Trophoblast cell (in vitro differentiated cells and primary cell): ENCODE results near the gene PTPRN2.

ENCODE experiments used
- DNase-seq, 2 donors: peaks; one replicate each; pipeline ENCODE4 v3.0.0-alpha.2; 2016
- H2AFZ ChIP-seq: 2 replicates; pipeline ENCODE4 v1.6.1; 2013; ENCODE audit warnings: low read length, moderate library complexity, mild to moderate bottlenecking; ENCODE audit not compliant: insufficient read depth, poor library complexity
- H2AK5ac ChIP-seq: 2 replicates; pipeline ENCODE4 v1.6.1; 2013; ENCODE audit warnings: mild to moderate bottlenecking, low read length
- H2BK120ac ChIP-seq: 2 replicates; pipeline ENCODE4 v1.6.1; 2013; ENCODE audit warnings: low read length, mild to moderate bottlenecking, moderate library complexity; ENCODE audit not compliant: insufficient read depth, poor library complexity
- H2BK12ac ChIP-seq: 2 replicates; pipeline ENCODE4 v1.6.1; 2013; ENCODE audit warnings: mild to moderate bottlenecking, low read length, moderate library complexity
- H2BK5ac ChIP-seq: 2 replicates; pipeline ENCODE4 v1.6.1; 2013; ENCODE audit warnings: low read length, low read depth, moderate library complexity, mild to moderate bottlenecking; ENCODE audit not compliant: poor library complexity
- H3K14ac ChIP-seq: 2 replicates; pipeline ENCODE4 v1.6.1; 2013; ENCODE audit warnings: mild to moderate bottlenecking, low read length
- H3K18ac ChIP-seq: 2 replicates; pipeline ENCODE4 v1.6.1; 2013; ENCODE audit warnings: mild to moderate bottlenecking, low read length
- H3K23ac ChIP-seq: 2 replicates; pipeline ENCODE4 v1.6.1; 2013; ENCODE audit warnings: low read length
- H3K27ac ChIP-seq: 2 replicates; pipeline ENCODE4 v1.5.1; 2013; ENCODE audit warnings: low read depth, mild to moderate bottlenecking, inconsistent platforms, low read length, moderate library complexity
- H3K27me3 ChIP-seq: 2 replicates; pipeline ENCODE4 v1.6.1; 2013; ENCODE audit warnings: inconsistent platforms, mild to moderate bottlenecking, low read length, moderate library complexity; ENCODE audit not compliant: insufficient read depth
- H3K36me3 ChIP-seq, 2 experiments: 1 replicate in 1 of 2; 2 replicates in 1 of 2; pipeline ENCODE4 v1.6.1; 2013; ENCODE audit warnings: low read length in 2 of 2, mild to moderate bottlenecking in 2 of 2, moderate library complexity in 1 of 2; ENCODE audit not compliant: insufficient read depth in 2 of 2, control insufficient read depth in 1 of 2
- H3K4ac ChIP-seq: 2 replicates; pipeline ENCODE4 v1.6.1; 2013; ENCODE audit warnings: low read depth, mild to moderate bottlenecking, low read length, moderate library complexity
- H3K4me1 ChIP-seq, 2 experiments: 1 replicate in 1 of 2; 2 replicates in 1 of 2; pipeline ENCODE4 v1.6.1; 2013; ENCODE audit warnings: low read length in 2 of 2, mild to moderate bottlenecking in 2 of 2, moderate library complexity in 1 of 2; ENCODE audit not compliant: insufficient read depth in 2 of 2, control insufficient read depth in 1 of 2
- H3K4me2 ChIP-seq: 2 replicates; pipeline ENCODE4 v1.6.1; 2013; ENCODE audit warnings: inconsistent platforms, mild to moderate bottlenecking, low read length, moderate library complexity
- H3K4me3 ChIP-seq: 2 replicates; pipeline ENCODE4 v1.5.1; 2013; ENCODE audit warnings: mild to moderate bottlenecking, low read depth, low read length, inconsistent platforms
- H3K79me1 ChIP-seq: one replicate; pipeline ENCODE4 v1.6.1; 2013; ENCODE audit warnings: low read length
- H3K79me2 ChIP-seq: 2 replicates; pipeline ENCODE4 v1.6.1; 2013; ENCODE audit warnings: low read length, mild to moderate bottlenecking; ENCODE audit not compliant: control insufficient read depth, insufficient read depth, poor library complexity
- H3K9ac ChIP-seq: 2 replicates; pipeline ENCODE4 v1.6.1; 2013; ENCODE audit warnings: mild to moderate bottlenecking, low read length
- H3K9me3 ChIP-seq: 2 replicates; pipeline ENCODE4 v1.6.1; 2013; ENCODE audit warnings: low read depth, mild to moderate bottlenecking, control low read depth, inconsistent platforms, low read length; ENCODE audit not compliant: insufficient read depth
- H4K12ac ChIP-seq: 2 replicates; pipeline ENCODE4 v1.6.1; 2013; ENCODE audit warnings: low read depth, mild to moderate bottlenecking, low read length, moderate library complexity
- H4K8ac ChIP-seq: 2 replicates; pipeline ENCODE4 v1.6.1; 2013; ENCODE audit warnings: low read depth, mild to moderate bottlenecking, low read length, moderate library complexity
- H4K91ac ChIP-seq: one replicate; pipeline ENCODE4 v1.6.1; 2013; ENCODE audit warnings: low read depth, mild to moderate bottlenecking, low read length, moderate library complexity
- WGBS: extraction: QIAGEN DNeasy Blood & Tissue Kit; methylation state at CpG from one replicate; pipeline ENCODE4 v1.1.7; 2013; ENCODE audit warnings: missing lambda C conversion rate; ENCODE audit not compliant: insufficient read length, insufficient coverage; ENCODE audit errors: extremely low coverage; 5-methylcytosine and 5-hydroxymethylcytosine counted together

The PTPRN2 gene

GRCh38 chr7:157711353-157711888 lies 876.2 kb downstream of the PTPRN2 start:
- Histone ChIP-seq H3K23ac (no peak overlapping the region), H4K12ac (no peak overlapping the region), H2BK120ac (no peak overlapping the region), H3K4ac (no peak overlapping the region), H4K8ac (no peak overlapping the region), H2AFZ (no peak overlapping the region), H3K79me2 (no peaks in the 10 kb centered on the region), H3K14ac (no peak overlapping the region), H3K27me3 (peaks cover 2% of the 10 kb centered on the region), H3K18ac (no peak overlapping the region), H3K27ac (no peak overlapping the region), H3K9me3 (peaks cover 2% of the 10 kb centered on the region), H3K36me3 (no peaks in the 10 kb centered on the region), H3K9ac (no peak overlapping the region), H2AK5ac (no peak overlapping the region), H2BK12ac (no peak overlapping the region), H4K91ac (no peak overlapping the region), H3K4me3 (no peak overlapping the region), H2BK5ac (no peak overlapping the region), H3K4me1 (no peaks in the 10 kb centered on the region), H3K79me1 (no peaks in the 10 kb centered on the region), H3K4me2 (no peak overlapping the region)
- DNase-seq: no peak
- no CpG with 5 or more reads among the region's 27 CpGs for WGBS

DNA sequence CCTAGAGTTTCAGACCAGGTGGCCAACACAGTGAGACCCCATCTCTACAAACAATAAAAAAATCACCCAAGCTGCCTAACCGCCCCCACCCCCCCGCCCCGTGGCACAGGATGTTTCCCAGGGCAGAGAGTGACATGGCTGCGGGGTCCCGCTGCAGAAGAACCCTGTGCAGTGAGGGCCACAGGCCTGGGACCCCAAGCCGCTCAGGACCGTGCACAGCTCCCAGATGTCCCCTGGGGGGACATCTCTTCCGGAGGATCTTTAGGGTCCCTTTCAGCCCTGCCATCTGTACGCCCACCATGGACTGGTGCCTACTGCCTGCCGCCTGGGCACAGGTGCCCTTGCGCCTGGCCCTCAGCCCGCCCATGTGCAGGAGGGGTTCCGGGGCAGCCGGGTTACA lies 877.2 kb downstream of the PTPRN2 start:
- Histone ChIP-seq H3K23ac (no peak overlapping the region), H2BK120ac (no peak overlapping the region), H2AFZ (no peak overlapping the region), H3K36me3 (no peaks in the 10 kb centered on the region), H3K9ac (no peak overlapping the region), H3K4me2 (no peak overlapping the region), H3K79me1 (no peaks in the 10 kb centered on the region), H3K18ac (no peak overlapping the region), H3K4me1 (no peaks in the 10 kb centered on the region), H2AK5ac (no peak overlapping the region), H3K79me2 (no peaks in the 10 kb centered on the region), H3K27me3 (peaks cover 2% of the 10 kb centered on the region), H2BK12ac (no peak overlapping the region), H3K14ac (no peak overlapping the region), H3K9me3 (no peaks in the 10 kb centered on the region), H3K4me3 (no peak overlapping the region), H3K27ac (no peak overlapping the region), H4K91ac (no peak overlapping the region), H3K4ac (no peak overlapping the region), H2BK5ac (no peak overlapping the region), H4K8ac (no peak overlapping the region), H4K12ac (no peak overlapping the region)
- no peak for DNase-seq
- WGBS: no CpG with 5 or more reads among the region's 14 CpGs

- Histone ChIP-seq H3K4me1 (no peaks in the 10 kb centered on the region), H3K27me3 (peaks cover 1% of the 10 kb centered on the region), H3K4me3 (no peak overlapping the region), H4K8ac (no peak overlapping the region), H2AFZ (no peak overlapping the region), H3K18ac (no peak overlapping the region), H3K23ac (no peak overlapping the region), H4K91ac (no peak overlapping the region), H3K79me1 (no peaks in the 10 kb centered on the region), H3K27ac (no peak overlapping the region), H3K9me3 (no peaks in the 10 kb centered on the region), H2BK12ac (no peak overlapping the region), H3K4ac (no peak overlapping the region), H2AK5ac (no peak overlapping the region), H3K9ac (no peak overlapping the region), H3K14ac (no peak overlapping the region), H4K12ac (no peak overlapping the region), H3K79me2 (no peaks in the 10 kb centered on the region), H2BK120ac (no peak overlapping the region), H3K4me2 (no peak overlapping the region), H3K36me3 (no peaks in the 10 kb centered on the region), H2BK5ac (no peak overlapping the region)
- no CpG with 5 or more reads among the region's 26 CpGs for WGBS
- no peak for DNase-seq
These were observed 877.9 kb downstream of the PTPRN2 start for GRCh38 chr7:157709531-157710251.

DNA sequence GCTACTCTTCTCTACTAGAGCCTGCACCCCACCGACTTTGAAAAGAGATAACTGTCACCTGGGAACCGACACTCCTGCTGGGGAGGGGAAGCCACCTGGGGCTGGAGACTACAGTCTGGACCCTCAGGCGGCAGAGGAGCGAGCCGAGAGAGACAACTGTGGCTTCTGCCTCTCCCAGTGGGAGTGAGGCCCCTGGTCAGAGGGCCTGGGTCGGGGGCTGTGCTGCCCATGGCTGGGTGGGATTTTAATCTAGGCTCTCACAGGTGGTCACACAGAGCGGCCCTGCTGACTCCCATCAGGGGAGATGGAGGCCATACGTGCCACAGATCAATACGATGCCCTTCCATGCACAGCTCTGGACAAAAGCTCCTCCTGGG lies 878.7 kb downstream of the PTPRN2 start:
- no peak overlapping the region for H2AFZ ChIP-seq
- H3K79me2 ChIP-seq: no peaks in the 10 kb centered on the region
- H2BK120ac ChIP-seq: no peak overlapping the region
- no peak overlapping the region for H4K8ac ChIP-seq
- no peak for DNase-seq
- H3K23ac ChIP-seq: no peak overlapping the region
- H3K4ac ChIP-seq: no peak overlapping the region
- no peak overlapping the region for H3K4me2 ChIP-seq
- WGBS: no CpG with 5 or more reads among the region's 9 CpGs
- no peak overlapping the region for H3K9ac ChIP-seq
- no peak overlapping the region for H2BK12ac ChIP-seq
- no peaks in the 10 kb centered on the region for H3K79me1 ChIP-seq
- H3K4me3 ChIP-seq: no peak overlapping the region
- no peaks in the 10 kb centered on the region for H3K4me1 ChIP-seq
- H3K18ac ChIP-seq: no peak overlapping the region
- H3K9me3 ChIP-seq: no peaks in the 10 kb centered on the region
- H3K27ac ChIP-seq: no peak overlapping the region
- H4K12ac ChIP-seq: no peak overlapping the region
- no peaks in the 10 kb centered on the region for H3K36me3 ChIP-seq
- H2AK5ac ChIP-seq: no peak overlapping the region
- H3K14ac ChIP-seq: no peak overlapping the region
- H3K27me3 ChIP-seq: no peaks in the 10 kb centered on the region
- H4K91ac ChIP-seq: no peak overlapping the region
- H2BK5ac ChIP-seq: no peak overlapping the region
